HG02870 (cell line): Measurements from ENCODE around the gene OR2T4.

ENCODE experiments used
- ATAC-seq: cut with Tn5 transposase; IDR thresholded peaks from one replicate; pipeline ENCODE4 v1.9.1; 2021; ENCODE audit warnings: mild to moderate bottlenecking, moderate library complexity; ENCODE audit not compliant: unreplicated experiment

OR2T4 gene

GRCh38 chr1:248361121-248361715 is at the start of gene OR2T4:
TSS of gene OR2T4 (plus strand) at chr1:248361665. CDS start at chr1:248361665, 0 bp downstream.
- ATAC-seq, result no peak

DNA sequence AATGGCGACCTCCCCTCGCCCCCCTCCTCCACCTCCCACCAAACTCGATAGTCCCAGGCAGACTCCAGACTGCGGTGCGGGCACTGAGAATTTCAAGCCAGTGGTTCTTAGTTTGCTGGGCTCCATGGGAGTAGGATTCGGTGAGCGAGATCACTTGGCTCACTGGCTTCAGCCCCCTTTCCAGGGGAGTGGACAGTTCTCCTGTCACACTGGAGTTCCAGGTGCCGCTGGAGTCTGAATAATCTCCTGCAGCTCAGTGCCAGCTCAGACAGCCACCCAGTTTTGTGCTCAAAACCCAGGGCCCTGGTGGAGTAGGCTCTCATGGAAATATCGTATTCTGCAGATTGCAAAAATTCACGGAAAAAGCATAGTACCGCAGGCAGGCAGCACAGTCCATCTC is 44.7 kb upstream of the OR2T4 start:
- ATAC-seq, result no peak

GRCh38 chr1:248324468-248324867 is 37.0 kb upstream of the OR2T4 start, which contains the start of gene OR2M7:
TSS of gene OR2M7 (minus strand) at chr1:248324568. CDS start at chr1:248324568, 0 bp downstream.
- ATAC-seq, result no peak

DNA sequence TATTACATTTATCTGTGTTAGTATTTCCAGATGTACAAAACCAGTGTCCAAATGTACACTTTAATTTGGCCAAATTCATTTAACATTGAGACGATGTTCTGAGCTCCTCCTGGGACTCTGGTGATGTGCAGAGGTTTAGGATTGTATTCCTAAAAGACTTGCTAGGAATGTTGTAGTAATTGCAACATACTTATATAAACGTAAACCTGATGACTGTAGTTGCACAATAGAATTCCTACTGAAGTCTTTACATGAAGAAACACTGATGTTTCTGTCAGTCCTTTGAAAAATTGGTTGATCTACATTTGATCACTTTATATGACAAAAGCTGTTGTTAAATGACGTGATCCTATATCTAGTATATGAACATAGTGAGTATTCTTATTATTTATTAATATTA is 18.0 kb upstream of the OR2T4 start:
- ATAC-seq, result no peak

GRCh38 chr1:248348475-248348874 is 13.0 kb upstream of the OR2T4 start, which contains the start of gene OR14C36:
TSS of gene OR14C36 (plus strand) at chr1:248348775. CDS start at chr1:248348775, 0 bp downstream.
- no peak for ATAC-seq

GRCh38 chr1:248359415-248359814 is 2.0 kb upstream of the OR2T4 start:
- no peak for ATAC-seq

GRCh38 chr1:248366609-248367008 is 5.1 kb downstream of the OR2T4 start:
- no peak for ATAC-seq

DNA sequence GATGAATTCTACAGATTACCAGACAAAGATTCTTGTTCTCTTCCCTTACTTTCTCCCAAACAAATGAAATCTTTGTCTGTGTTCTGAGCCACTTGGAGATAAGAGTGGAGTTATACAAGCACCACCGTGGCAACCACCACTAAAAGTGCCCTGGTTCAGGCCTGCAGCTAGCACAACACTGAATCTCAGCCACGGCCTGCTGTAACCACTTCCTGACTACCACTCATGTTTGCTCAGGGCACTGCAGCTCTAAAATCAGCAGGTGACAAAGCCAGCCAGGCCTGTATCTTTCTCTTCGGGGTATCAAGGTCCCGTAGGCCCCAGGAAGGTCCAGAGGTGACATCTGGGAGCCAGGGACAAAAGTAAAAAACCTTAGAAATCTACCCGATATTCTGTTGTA is 10.9 kb downstream of the OR2T4 start:
- ATAC-seq, result no peak

GRCh38 chr1:248373761-248374160 is 12.3 kb downstream of the OR2T4 start:
- no peak for ATAC-seq

GRCh38 chr1:248375446-248375845 is 14.0 kb downstream of the OR2T4 start, which contains the start of gene OR2T6:
TSS of gene OR2T6 (plus strand) at chr1:248375746. CDS start at chr1:248387609, 11,863 bp downstream.
- ATAC-seq, result no peak

GRCh38 chr1:248376916-248377315 is 15.5 kb downstream of the OR2T4 start:
- ATAC-seq, result no peak

- no peak for ATAC-seq
Measured at GRCh38 chr1:248380854-248381253, 19.4 kb downstream of the OR2T4 start.

- no peak for ATAC-seq
Measured at GRCh38 chr1:248388426-248388825, 27.0 kb downstream of the OR2T4 start.

- ATAC-seq, result no peak
Measured at GRCh38 chr1:248393050-248393449, 31.6 kb downstream of the OR2T4 start.

DNA sequence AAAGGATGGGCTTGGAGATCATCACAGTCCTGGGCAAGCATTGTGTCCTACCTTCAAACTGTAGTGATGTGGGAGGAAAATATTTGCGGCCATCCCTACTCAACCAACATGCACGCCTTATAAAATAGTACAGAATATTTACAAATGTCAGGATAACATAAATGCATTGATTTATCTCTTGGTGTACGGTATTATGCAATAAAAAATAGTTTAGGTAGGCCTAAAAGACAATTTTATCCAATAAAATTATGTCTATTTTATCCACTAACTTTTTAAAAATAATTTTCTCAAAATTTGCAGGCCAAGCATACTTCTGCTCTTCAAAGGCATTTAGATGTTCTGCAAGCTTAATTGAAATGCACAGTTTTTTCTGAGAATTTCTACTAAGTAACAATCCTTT is 41.3 kb downstream of the OR2T4 start, which contains the start of gene OR2T1:
TSS of gene OR2T1 (plus strand) at position 301 of the 400 bp plus-strand sequence. CDS start 3,100 bp downstream, outside the sequence.
- no peak for ATAC-seq

- no peak for ATAC-seq
Measured at GRCh38 chr1:248404024-248404423, 42.6 kb downstream of the OR2T4 start.

DNA sequence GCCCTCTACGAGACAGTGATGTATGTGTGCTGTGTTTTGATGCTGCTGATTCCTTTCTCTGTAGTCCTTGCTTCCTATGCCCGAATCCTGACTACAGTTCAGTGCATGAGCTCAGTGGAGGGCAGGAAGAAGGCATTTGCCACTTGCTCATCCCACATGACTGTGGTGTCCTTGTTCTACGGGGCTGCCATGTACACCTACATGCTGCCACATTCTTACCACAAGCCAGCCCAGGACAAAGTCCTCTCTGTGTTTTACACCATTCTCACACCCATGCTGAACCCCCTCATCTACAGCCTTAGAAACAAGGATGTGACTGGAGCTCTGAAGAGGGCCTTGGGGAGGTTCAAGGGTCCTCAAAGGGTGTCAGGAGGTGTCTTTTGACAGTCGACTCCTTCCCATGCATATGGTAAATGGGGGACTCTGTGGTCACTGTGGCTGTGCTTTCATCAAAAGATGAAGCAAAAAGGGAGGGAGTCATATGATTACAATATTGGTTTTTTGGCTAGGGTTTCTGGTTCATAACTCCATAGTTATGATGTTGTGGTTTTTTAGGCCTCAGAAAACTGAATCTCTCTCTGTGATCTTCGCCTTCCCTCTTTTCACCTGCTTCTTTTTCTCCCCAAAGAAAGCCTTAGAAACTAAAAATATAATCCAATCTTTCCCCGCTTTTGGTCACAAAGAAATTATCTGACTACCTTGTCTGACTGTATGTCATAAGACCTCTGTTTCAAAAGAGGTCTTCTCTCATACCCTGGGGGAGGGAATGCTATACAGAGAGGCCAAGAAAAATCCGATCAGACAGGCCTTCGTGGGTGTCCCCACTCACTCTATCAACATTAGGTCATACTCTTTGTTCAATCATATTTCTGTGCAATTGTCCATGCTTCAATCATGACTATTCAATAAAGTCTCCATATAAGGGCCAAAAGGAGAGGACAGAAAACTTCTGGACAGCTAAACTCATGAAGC is 45.5 kb downstream of the OR2T4 start:
- ATAC-seq, result peak; percentile 80
